MCF 10A (cell line): ENCODE results near the gene LRP1B. TPM values are rescaled to one million over a fixed set of nuclear protein-coding genes. Genes with fewer than 3 reads are reported as not detected.

Experiments
- BruUV-seq: library from RNA; stranded (reverse); fragments of 400-500 nt; replicated peaks from 2 replicates; lab custom pipeline; 2021; lab: Mats Ljungman, UMichigan
- CTCF ChIA-PET: fragments of 300-600 bp; sonication (Branson Sonifier 250); formaldehyde crosslinking; extraction: SDS; loops from one replicate; lab custom pipeline; 2021; ENCODE audit warnings: antibody characterized with exemption, inconsistent platforms; lab: Yijun Ruan, JAX
- POLR2A ChIA-PET: fragments of 300-600, 350-650 bp; sonication (Branson Sonifier 250); formaldehyde crosslinking; extraction: SDS; loops from one replicate; lab custom pipeline; 2020; ENCODE audit warnings: antibody characterized with exemption, inconsistent platforms; lab: Yijun Ruan, JAX
- DNase-seq: peaks from one replicate; pipeline ENCODE4 v3.0.0-alpha.2; 2018; ENCODE audit not compliant: unreplicated experiment
- H3K27ac Mint-ChIP-seq: one replicate; pipeline ENCODE4 v1.8.0; 2022; ENCODE audit warnings: mild to moderate bottlenecking, low read depth, mixed read lengths; ENCODE audit not compliant: unreplicated experiment
- H3K27me3 Mint-ChIP-seq: one replicate; pipeline ENCODE4 v1.8.0; 2022; ENCODE audit warnings: mixed read lengths; ENCODE audit not compliant: insufficient read depth, unreplicated experiment
- H3K36me3 Mint-ChIP-seq: one replicate; pipeline ENCODE4 v1.8.0; 2022; ENCODE audit warnings: mild to moderate bottlenecking, moderate library complexity, mixed read lengths; ENCODE audit not compliant: insufficient read depth, unreplicated experiment
- H3K4me1 Mint-ChIP-seq: one replicate; pipeline ENCODE4 v1.8.0; 2022; ENCODE audit warnings: mixed read lengths; ENCODE audit not compliant: insufficient read depth, unreplicated experiment
- H3K4me3 Mint-ChIP-seq: one replicate; pipeline ENCODE4 v1.8.0; 2022; ENCODE audit warnings: mild to moderate bottlenecking, moderate library complexity, mixed read lengths; ENCODE audit not compliant: unreplicated experiment
- H3K9me3 Mint-ChIP-seq: one replicate; pipeline ENCODE4 v1.8.0; 2022; ENCODE audit warnings: mixed read lengths; ENCODE audit not compliant: unreplicated experiment
- intact Hi-C: fragments of 100-400 bp; cut with micrococcal nuclease; formaldehyde crosslinking; loops from 2 replicates; pipeline ENCODE4 v1.14.1; 2022
- total RNA-seq: library from RNA; stranded (reverse); gene quantifications from 2 replicates; pipeline ENCODE4 v1.2.3, GENCODE V29; 2022
- TF ChIP-seq, protein P1 (sequence below): fragments of 200-600 bp; IDR thresholded peaks from one replicate; pipeline ENCODE4 v1.8.0; 2022; ENCODE audit warnings: antibody characterized with exemption, mild to moderate bottlenecking; ENCODE audit not compliant: unreplicated experiment

Gene LRP1B
- total RNA-seq, 1 experiment from 2014 or later, result not detected

DNA sequence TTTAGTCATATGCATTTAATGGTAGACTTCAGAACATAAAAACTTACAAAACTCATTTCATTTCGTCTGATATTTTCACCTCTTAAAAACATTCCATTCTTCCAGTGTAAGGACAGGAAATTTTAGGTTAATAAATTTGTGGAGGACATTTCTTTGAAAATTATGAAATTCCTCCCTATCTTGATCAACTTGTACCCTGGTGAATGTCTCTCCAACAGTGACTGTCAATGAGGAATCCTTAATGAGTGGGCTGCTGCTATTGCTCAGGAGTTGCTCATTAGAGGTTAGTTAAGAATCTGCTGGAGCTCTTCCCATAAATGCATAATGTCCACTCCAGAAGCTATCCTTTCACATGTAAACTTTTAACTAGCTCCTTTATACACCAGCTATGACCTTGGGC lies 69.1 kb downstream of the LRP1B start:
- Mint-ChIP-seq H3K36me3 (no peaks in the 10 kb centered on the region), H3K4me1 (no peaks in the 10 kb centered on the region), H3K27me3 (peaks cover 46% of the 10 kb centered on the region), H3K4me3 (no peak overlapping the region), H3K27ac (no peak overlapping the region), H3K9me3 (no peaks in the 10 kb centered on the region)
- ChIA-PET CTCF (no interaction called here), POLR2A (no interaction called here)
- TF ChIP-seq, protein P1, sequence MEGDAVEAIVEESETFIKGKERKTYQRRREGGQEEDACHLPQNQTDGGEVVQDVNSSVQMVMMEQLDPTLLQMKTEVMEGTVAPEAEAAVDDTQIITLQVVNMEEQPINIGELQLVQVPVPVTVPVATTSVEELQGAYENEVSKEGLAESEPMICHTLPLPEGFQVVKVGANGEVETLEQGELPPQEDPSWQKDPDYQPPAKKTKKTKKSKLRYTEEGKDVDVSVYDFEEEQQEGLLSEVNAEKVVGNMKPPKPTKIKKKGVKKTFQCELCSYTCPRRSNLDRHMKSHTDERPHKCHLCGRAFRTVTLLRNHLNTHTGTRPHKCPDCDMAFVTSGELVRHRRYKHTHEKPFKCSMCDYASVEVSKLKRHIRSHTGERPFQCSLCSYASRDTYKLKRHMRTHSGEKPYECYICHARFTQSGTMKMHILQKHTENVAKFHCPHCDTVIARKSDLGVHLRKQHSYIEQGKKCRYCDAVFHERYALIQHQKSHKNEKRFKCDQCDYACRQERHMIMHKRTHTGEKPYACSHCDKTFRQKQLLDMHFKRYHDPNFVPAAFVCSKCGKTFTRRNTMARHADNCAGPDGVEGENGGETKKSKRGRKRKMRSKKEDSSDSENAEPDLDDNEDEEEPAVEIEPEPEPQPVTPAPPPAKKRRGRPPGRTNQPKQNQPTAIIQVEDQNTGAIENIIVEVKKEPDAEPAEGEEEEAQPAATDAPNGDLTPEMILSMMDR, result no peak
- BruUV-seq, result no TSS peak
- DNase-seq, result no peak
- intact Hi-C loops, result no loop called here

DNA sequence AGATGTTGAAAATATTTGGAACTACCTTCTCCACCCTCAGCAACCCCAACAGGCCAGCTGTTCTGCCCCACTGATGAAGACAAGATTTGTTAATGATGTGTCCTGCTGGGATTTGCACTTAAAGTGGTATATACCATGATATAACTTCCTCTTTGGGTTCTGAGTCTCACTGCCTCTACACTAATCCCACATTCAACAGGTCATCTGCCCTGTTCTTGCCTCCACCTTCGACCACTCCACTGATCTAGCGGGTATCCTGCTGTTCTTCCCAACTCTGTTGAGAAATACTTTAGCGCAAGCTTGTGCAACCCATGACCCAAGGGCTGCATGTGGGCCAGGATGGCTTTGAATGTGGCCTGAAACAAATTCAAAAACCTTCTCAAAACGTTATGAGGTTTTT lies 72.7 kb downstream of the LRP1B start:
- intact Hi-C loops, result no loop called here
- H3K4me3 Mint-ChIP-seq, result no peak overlapping the region
- BruUV-seq, result no TSS peak
- no peaks in the 10 kb centered on the region for H3K4me1 Mint-ChIP-seq
- H3K27me3 Mint-ChIP-seq, result peaks cover 75% of the 10 kb centered on the region
- DNase-seq, result no peak
- H3K27ac Mint-ChIP-seq, result no peak overlapping the region
- POLR2A ChIA-PET, result no interaction called here
- CTCF ChIA-PET, result interaction anchor here (0.7 to 0.8 kb wide), 2 partner anchors 15 to 30 kb away, joined by 3 to 4 read pairs; no protein-coding TSS in a partner anchor
- no peaks in the 10 kb centered on the region for H3K9me3 Mint-ChIP-seq
- TF ChIP-seq, protein P1, result no peak
- no peaks in the 10 kb centered on the region for H3K36me3 Mint-ChIP-seq

DNA sequence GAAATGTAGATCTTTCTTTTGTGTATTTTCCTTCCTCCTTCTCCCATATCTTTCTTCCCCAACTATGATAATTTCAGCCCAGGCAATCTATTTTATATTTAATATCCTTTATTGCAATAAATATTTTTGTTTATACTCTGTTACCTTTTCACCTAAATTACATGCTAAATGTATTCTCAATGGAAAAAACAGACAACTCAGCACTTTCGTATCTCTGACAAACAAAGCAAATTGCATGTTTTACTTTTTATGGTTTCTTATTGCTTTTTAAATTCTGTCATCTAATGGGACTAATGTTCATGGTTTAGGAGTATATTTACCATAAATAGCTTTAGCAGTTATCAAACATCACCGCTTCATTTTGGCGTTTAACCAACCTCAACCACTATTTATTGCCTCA lies 74.0 kb downstream of the LRP1B start:
- Mint-ChIP-seq H3K27me3 (peaks cover 86% of the 10 kb centered on the region), H3K9me3 (no peaks in the 10 kb centered on the region), H3K27ac (no peak overlapping the region), H3K36me3 (no peaks in the 10 kb centered on the region), H3K4me3 (no peak overlapping the region), H3K4me1 (no peaks in the 10 kb centered on the region)
- ChIA-PET CTCF (interaction anchor here (0.6 kb wide), 1 partner anchor 10 kb away, joined by 3 read pairs; no protein-coding TSS in a partner anchor), POLR2A (no interaction called here)
- TF ChIP-seq, protein P1, result no peak
- no TSS peak for BruUV-seq
- intact Hi-C loops, result no loop called here
- DNase-seq, result no peak

DNA sequence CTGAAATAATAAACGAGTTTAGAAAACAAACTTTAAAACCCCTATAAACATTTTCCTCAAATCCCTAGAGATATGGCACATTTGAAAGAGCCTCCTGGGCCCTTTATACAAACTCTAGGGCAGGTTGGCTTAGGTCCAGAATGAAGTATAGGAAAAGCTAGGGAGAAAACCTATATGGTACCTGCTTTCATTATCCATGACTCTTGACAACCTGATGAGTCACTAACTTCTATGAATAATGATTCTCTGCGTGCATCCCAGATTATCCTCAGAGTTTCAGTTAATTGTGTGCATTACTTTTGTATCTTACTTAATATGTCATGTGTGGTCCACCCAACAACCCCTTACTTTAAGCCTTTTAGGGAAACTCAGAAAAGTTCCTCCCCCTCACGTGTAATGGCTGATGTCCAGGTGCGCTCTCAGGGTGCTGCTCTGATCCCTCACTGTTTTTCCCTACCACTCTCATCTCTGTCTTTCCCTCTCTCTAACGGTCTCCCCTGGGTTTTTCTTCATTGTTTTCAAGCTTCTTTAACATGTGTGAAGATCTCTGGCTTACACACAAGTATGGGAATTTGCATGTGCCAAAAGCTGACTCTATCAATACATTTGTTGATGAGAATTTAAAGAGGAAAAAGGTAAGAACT lies 78.5 kb downstream of the LRP1B start:
- H3K27ac Mint-ChIP-seq, result no peak overlapping the region
- H3K4me1 Mint-ChIP-seq, result no peaks in the 10 kb centered on the region
- POLR2A ChIA-PET, result interaction anchor here (0.7 kb wide), 1 partner anchor 146 kb away, joined by 4 read pairs; no protein-coding TSS in a partner anchor
- no TSS peak for BruUV-seq
- H3K36me3 Mint-ChIP-seq, result no peaks in the 10 kb centered on the region
- TF ChIP-seq, protein P1, result no peak
- no peak overlapping the region for H3K4me3 Mint-ChIP-seq
- H3K9me3 Mint-ChIP-seq, result no peaks in the 10 kb centered on the region
- DNase-seq, result no peak
- CTCF ChIA-PET, result interaction anchor here (0.6 to 0.7 kb wide), 2 partner anchors 174 to 898 kb away, joined by 3 to 4 read pairs; no protein-coding TSS in a partner anchor
- intact Hi-C loops, result no loop called here
- peaks cover 47% of the 10 kb centered on the region for H3K27me3 Mint-ChIP-seq
